ENCODE data around the gene ATM.
"Not testable (repeated sequence)": the region's sequence is repeated elsewhere in the genome, so short reads cannot be mapped to it uniquely, and the experiment has no call there.

The ATM gene

DNA sequence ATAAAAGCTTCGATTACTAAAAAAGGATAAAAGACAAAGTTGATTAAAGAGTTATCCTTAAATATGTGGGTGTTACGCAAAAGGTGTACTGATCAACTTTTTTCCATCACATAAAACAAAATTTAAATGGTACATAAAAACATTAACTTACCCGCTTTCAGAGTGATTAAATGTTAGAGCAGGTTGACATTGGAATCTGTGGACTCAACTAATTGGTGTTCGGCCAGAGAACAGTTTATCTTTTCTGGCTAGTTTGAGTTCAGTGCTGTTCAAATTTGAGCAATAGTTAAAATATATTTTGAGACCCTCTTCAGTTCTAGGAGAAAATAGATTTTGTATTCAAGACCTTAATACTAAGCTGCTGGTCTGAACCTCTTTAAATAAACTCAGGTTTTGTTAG, 56.1 kb downstream of the ATM start:
- no peak for DNase-seq (ENCODE audit: low spot score)

DNA sequence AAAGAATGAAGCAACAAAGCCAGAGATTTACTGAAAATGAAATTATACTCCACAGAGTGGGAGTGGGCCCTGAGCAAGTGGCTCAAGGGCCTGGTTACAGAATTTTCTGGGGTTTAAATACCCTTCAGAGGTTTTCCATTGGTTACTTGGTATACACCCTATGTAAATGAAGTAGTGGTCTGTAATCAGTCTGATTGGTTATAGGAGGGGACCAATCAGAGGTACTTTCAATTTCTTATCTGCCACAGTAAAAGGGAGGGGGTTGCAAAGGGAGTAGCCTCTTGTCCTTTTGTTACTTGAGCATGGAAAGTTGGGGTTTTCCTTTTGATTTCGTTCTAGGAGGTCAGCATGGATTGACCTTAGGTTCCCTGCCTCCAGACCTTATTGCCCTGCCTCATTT, 63.5 kb downstream of the ATM start:
- DNase-seq (ENCODE audit: low spot score): no peak

DNA sequence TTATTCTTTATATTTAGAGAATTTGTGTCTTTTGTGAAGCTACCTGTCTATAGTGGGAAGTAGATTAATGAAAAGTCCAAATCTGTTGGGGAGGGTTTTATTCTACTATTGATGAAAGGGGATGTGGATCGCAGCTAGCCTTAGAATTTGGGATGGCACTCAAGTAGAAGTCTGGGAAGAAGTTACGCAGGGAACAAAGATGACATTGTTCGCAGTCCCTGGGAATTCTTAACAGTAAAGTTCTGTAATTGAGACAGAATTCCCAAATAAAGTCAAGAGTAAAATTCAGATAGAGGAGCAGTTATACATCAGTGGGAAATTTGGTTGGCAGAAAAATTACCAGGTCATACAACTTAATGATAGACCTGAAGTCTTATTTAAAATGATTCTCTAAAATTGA, 64.1 kb downstream of the ATM start:
- DNase-seq (ENCODE audit: low spot score): no peak

DNA sequence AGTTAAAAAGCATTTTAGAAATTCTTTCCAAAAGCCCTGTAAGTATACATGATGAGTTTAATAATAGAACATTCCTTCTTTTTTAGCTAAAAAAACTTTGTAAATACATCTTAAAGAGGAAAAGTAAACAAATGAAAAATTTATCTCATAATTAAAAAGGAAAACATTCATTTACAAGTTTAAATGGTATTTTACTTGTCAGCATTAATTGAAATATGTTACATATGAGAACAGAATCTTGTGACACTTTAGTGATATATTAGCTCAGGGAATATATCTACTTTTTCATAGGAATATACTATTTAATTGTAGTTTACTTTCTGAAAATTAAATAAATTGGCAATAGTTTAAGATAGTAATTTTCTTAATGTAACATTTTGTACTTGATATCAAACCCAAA, 66.2 kb downstream of the ATM start:
- DNase-seq (ENCODE audit: low spot score): not testable (repeated sequence)

DNA sequence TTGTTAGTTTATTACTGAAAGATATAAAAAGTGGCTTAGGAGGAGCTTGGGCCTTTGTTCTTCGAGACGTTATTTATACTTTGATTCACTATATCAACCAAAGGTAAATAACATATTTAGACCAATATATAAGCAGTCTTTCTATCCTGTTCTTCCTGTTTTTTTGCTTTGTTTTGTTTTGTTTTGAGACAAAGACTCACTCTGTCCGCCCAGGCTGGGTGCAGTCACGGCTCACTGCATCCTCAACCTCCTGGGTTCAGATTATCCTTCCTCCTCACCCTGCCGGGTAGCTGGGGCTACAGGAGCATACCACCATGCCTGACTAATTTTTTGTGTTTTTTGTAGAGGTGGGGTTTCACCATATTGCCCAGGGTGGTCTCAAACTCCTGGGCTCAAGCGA, 66.8 kb downstream of the ATM start:
- no peak for DNase-seq (ENCODE audit: low spot score)

DNA sequence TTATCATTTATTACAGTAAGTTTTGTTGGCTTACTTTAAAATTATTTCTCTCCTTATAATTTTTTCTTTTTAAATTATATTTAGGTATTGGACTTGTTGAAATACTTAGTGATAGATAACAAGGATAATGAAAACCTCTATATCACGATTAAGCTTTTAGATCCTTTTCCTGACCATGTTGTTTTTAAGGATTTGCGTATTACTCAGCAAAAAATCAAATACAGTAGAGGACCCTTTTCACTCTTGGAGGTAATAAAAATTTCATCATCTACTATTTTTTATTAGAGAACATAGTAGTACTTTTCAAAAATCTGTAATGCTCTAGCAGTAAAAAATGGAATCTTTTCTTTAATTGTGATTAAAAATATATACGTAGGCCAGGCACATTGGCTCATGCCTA, 70.4 kb downstream of the ATM start:
- no peak for DNase-seq (ENCODE audit: low spot score)

DNA sequence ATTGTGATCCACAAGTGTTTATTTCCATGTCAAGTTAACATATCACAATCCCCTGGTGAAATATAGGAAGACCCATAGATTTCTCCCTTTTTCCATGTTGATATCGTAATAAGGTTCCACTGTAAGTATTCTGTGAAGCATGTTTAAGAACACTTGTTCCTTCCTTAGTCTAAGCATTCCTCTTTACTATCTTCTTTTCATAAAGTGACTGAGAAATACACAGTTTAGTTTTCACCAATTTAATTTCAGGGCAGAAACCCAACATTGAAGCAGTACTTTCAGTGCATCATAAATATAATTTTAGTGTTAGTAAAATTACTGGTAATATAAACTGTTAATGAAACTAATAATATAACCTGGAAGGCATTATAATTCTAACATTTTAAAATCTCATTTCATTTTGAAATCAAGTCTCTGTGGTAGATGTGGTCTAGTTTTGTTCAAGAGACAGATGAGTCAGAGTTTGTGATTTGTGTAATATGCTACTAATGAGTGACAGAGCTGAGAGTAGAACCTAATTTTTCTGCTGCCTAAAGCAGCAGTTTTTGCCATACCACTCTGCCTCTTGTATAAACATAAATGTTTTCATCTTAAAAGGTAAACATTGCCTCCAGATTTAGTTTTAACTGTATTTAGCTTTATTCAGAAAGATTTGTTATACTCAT, 79.4 kb downstream of the ATM start:
- peak; percentile 67 for DNase-seq (ENCODE audit: low spot score)

DNA sequence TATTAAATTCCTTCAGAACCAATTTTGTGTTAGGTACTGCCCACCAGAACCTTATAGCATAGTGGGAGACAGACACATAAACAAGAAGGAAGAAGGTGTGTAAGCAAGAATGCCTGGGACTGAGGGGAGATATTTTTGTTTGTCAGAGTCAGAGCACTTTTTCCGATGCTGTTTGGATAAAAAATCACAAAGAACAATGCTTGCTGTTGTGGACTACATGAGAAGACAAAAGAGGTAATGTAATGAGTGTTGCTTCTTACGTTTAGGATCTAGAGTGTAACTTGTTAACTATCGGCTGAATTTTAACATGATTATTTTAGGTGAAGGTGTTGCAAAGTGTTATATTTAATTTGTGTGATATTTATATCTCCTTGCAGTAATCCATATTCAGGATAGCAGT, 84.9 kb downstream of the ATM start:
- DNase-seq (ENCODE audit: low spot score): no peak

DNA sequence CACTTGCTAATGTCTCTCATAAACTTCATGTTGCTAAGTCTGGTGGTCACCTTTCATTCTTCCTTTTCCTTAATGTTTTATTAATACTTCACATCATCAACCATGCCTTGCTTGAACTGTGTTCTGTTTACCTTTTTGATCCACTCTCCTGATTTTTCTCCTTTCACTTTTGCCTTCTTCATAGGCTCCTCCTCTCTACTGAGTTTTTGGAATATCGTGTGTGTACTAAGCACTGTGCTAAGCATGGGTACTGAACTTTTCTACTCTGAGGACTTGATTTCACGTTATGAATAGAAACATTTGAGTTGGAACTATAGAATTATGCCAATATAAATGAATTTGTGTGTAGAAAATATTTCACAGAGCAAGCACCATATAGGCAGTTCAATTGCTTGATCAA, 90.6 kb downstream of the ATM start:
- DNase-seq (ENCODE audit: low spot score): no peak

DNA sequence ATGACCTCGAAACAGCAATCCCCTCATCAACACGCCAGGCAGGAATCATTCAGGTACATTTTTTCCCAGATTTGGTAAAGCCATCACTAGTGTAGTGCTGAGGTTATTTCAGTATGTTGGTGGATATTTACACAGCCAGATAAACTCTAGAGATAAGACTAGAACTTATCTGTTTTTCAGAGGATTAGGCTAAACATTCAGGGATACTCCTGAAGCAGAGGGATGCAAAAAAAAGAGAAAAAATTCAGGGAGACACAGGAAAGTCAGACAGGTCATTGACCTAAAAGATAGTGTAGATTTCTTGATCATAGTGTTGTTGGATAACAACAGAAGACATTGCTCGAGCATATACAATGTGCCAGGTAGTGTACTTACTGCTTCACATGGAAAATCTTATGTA, 93.2 kb downstream of the ATM start:
- no peak for DNase-seq (ENCODE audit: low spot score)

DNA sequence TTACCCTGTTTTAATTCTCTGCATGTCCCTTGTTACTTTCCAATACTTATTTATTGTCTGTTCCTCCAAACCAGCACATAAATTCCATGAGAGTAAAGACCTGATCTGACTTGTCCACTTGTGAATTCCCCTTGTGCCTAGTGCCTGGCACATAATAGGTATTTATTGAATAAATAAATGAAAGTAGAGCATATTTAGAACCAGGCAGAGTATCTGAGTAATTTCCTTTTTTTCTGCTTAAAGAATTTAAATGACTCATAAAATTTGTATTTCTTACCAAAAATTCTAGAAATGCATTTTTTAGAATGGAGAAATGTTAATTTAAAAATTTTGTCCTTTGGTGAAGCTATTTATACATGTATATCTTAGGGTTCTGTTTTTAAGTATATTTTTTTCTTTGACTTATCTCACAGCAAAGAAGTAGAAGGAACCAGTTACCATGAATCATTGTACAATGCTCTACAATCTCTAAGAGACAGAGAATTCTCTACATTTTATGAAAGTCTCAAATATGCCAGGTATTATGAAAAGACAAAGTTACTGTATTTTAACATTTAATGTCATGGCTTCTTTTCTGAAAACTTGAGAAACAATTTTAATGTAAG, 96.8 kb downstream of the ATM start:
- no peak for DNase-seq (ENCODE audit: low spot score)

DNA sequence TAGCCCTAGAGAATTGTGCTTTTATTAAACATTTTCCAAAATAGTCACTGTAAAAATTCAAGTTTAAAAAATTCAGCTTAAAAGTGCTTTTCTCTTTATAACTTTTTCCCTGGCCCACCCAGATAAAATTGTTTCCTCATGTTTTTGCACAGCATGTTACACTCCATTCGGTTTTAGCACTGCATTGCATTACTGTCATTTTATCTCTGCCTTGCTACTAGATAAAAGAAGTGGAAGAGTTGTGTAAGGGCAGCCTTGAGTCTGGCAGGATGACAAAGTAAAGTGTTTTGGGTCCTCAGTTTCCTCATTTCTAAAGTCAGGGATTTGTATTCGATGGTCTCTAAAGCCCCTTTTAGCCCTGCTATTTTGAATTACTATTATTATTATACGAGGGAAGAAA, 99.8 kb downstream of the ATM start:
- DNase-seq (ENCODE audit: low spot score): no peak

DNA sequence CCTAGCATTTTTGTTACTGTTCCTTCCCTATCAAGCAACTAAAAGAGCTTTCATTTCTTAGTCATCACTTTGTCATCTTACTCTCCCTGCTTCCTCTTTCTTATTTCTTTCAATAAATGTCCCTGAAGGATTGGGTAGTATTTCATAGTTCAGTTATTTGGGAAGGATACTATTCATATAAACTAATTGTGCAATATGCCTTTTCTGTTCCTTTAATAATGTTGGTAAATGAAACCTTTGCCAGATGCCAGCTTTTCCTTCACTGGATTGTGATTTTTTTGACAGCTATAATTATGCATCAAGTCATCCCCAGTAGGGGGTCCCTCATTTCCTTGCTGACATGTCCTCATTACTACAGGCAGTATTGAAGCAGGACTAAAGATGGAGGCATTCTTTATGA, 101.7 kb downstream of the ATM start:
- DNase-seq (ENCODE audit: low spot score): no peak

DNA sequence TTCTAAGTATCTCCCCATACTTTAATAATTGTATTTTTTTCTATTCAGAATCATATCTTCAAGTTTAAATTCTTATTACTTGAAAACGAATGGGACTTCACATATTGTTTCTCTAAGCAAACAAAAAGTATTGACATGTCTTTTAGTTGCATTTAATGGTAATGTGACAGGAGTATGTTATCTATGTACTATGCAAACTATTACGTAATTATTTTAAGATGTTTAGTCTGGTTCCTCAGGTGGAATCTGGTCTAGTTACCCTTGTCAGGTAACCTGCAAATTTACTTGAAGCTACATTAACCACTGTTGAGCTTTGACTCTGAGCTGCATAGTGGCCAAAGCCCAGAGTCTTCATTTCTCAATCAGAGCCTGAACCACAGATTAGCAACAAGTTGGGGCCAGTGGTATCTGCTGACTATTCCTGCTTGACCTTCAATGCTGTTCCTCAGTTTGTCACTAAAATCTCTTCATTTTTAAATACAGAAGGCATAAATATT, 110.6 kb downstream of the ATM start:
- DNase-seq (ENCODE audit: low spot score): no peak

DNA sequence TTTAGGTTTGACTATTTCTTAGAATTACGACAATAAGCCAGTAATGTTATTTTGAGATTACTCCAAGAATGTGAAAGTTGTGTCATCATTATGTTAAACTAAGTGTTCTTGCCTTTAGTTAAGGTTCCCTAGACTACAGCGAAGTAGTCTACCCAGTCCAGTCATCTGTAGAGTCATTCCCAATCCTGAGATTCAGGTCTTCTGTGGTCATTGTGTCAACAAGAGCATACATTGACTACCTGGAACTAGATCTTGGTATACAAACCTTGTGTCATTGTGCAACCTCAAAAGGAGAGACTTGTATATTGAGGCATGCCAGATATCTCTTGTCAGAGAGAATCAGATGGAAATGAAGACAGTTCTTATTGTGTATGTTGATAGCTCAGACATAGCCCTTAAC, 115.9 kb downstream of the ATM start:
- DNase-seq (ENCODE audit: low spot score): no peak

DNA sequence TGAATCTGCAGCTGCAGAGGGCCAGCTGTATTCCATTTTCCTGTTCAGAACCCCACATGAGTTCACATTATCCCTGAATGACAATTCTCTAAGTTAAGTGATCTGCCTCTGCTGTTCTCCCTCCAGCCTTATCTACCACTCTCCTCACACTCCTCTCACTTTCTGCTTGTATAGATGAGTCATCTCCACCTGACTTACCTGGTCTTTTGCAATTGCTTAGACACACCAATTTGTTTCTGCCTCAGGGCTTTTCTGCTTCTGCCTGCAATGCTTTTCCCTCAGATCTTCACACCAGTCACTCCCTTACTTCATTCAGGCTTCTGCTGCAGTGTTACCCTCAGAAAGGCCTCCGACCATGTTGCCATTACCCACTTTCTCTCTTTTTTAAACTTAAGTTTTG, 118.1 kb downstream of the ATM start:
- DNase-seq (ENCODE audit: low spot score): no peak

DNA sequence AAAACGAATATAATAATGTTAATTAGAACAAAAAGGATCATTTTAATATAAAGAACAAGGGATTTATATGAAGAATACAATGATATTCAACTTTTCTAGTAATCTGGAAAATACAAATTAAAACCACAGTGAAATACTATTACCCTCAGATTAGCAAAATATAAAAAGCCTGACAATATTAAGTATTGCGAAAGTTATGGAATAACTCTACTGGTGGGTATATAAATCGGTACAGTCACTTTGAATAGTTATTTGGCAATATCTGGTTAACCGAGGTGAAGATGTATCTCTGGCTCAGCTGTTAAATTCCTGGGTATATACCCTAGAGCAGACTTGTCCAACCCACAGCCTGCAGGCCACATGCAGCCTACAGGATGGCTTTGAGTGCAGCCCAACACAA, 118.8 kb downstream of the ATM start:
- no peak for DNase-seq (ENCODE audit: low spot score)

DNA sequence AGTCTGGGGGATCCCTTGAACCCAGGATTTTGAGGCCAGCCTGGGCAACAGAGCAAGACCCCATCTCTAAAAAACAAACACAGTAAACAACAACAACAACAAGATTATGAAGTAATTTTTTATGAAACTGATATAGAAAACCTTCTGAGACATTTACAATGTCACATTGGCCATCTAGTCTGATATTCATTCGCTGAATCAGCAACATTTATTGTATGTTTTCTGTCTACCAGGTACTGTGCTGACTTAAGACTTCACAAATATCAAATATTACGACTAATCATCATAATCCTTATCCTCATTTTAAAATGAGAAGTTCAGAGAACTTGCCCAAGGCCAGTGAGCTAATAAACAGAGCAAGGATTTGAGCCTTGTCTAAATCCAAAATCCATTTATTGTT, 120.8 kb downstream of the ATM start:
- no peak for DNase-seq (ENCODE audit: low spot score)

DNA sequence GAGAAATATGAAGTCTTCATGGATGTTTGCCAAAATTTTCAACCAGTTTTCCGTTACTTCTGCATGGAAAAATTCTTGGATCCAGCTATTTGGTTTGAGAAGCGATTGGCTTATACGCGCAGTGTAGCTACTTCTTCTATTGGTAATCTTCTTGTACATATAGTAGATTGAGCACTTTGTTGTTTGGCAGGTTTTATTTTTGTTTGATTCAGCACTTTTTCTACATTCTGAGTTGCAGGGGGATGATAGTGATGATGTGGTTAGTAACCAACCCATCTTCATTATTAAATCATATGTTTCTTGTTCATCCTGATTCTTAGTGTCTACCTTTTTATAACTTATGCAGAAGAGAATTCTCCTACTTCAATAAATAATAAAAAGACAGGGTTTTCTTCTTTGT, 122.9 kb downstream of the ATM start:
- DNase-seq (ENCODE audit: low spot score): no peak

DNA sequence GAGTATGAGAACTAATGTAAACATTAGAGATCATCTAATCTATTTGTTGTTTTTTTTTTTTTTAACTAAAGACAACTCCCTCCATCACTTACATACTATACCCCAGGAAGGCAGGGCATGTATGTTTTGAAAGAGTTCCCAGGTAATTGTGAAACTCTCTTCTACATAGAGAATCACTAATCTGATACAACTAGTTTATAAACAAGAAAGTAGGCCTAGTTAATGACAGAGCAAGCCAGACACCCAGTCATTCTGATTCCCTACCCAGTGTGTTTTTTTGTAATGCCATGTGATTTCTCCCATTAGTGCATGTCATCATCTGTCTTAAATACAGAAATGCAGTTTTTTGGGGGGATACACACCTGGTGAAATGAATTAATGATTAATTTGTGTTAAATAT, 123.6 kb downstream of the ATM start:
- DNase-seq (ENCODE audit: low spot score): no peak

DNA sequence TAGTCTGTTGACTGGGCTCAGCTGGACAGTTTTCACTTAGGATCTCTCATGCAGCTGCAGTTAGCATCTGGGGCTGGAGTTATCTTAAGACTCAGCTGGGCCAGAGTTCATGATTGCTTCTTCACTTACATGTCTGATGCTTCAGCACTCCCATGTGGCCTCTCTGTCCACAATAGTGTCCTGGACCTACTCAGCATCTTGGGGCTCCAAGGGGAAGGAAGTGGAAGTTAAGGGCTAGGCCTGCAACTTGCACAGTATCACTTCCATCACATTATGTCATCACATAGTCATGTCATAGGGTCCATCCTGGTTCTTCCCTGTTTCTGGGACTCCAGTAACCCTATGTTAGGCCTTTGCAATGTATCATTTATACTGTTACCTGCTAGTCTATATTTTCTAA, 128.6 kb downstream of the ATM start:
- DNase-seq (ENCODE audit: low spot score): no peak

DNA sequence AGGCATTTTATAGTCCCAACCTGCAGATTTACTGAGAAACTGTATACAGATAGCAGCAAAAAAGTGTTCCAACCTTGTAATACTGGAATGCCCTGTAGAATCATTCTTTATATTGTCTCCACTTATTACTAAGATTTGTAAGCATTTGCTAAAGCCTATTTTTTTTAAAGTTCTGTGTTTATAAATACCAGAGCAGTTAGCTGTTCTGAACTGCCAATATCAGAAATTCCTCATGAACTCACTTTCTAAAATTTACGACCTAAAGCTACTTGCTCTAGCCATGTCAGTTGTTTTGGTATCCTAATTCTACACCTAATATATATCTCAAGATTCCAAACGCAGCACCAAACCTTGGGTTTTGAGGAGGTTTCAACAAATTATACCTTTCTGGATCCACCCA, 141.3 kb downstream of the ATM start:
- no peak for DNase-seq (ENCODE audit: low spot score)

DNA sequence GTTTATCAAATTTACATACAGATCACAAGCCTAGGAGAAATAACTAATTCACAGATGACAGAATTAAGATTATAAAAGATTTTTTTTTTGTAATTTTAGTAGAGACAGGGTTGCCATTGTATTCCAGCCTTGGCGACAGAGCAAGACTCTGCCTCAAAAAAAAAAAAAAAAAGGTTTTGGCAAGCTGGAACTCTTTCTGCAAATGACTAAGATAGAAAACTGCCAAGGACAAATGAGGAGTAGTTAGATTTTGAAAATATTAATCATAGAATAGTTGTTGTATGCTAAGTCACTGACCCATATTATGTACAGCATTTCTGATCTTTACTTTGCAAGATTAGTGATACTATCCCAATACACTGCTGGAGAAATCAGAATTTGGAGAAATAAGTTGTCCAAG, 145.3 kb downstream of the ATM start:
- DNase-seq (ENCODE audit: low spot score): no peak

DNA sequence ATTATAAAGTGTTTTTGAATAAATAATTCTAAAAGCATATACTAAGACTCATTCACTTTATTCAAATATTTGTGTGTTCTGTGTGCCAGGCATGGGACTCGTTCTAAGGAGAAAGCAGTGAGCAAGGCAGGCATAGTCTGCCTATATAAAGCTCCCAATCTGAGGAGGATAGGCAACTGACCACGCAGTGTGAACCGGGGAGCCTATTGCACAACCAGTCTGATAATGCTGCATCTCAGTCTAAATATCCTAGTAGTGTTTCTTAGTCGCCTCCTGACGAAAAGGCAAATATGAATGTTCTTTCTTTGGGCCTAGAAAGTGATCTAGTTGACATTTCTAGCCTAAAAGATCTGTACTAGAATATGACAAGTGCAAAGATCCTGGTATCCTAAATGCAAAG, 146.2 kb downstream of the ATM start:
- no peak for DNase-seq (ENCODE audit: low spot score)
